GM19328 (cell line): Measurements from ENCODE around the gene EN1.

ENCODE experiments used
- ATAC-seq: cut with Tn5 transposase; IDR thresholded peaks from one replicate; pipeline ENCODE4 v1.9.1; 2021; ENCODE audit warnings: mild to moderate bottlenecking, moderate library complexity; ENCODE audit not compliant: unreplicated experiment

EN1 gene

GRCh38 chr2:118844261-118845004 lies 3.0 kb downstream of the EN1 start:
- ATAC-seq: no peak

GRCh38 chr2:118843483-118844132 lies 3.8 kb downstream of the EN1 start:
- no peak for ATAC-seq

- no peak for ATAC-seq
Observed at GRCh38 chr2:118842661-118843482, 4.6 kb downstream of the EN1 start.

GRCh38 chr2:118841828-118842461 lies 5.5 kb downstream of the EN1 start:
- no peak for ATAC-seq

- ATAC-seq: no peak
Observed at GRCh38 chr2:118841450-118841827, 6.0 kb downstream of the EN1 start.

- no peak for ATAC-seq
Observed at GRCh38 chr2:118838741-118839455, 8.6 kb downstream of the EN1 start.

- ATAC-seq: no peak
Observed at GRCh38 chr2:118837621-118838020, 9.8 kb downstream of the EN1 start.

- ATAC-seq: no peak
Observed at GRCh38 chr2:118837067-118837466, 10.4 kb downstream of the EN1 start.

GRCh38 chr2:118836411-118836930 lies 11.0 kb downstream of the EN1 start:
- no peak for ATAC-seq

- ATAC-seq: no peak
Observed at GRCh38 chr2:118835746-118836410, 11.6 kb downstream of the EN1 start.

- no peak for ATAC-seq
Observed at GRCh38 chr2:118834901-118835745, 12.3 kb downstream of the EN1 start.

- ATAC-seq: no peak
Observed at GRCh38 chr2:118834440-118834810, 13.0 kb downstream of the EN1 start.

GRCh38 chr2:118833716-118834439 lies 13.6 kb downstream of the EN1 start:
- ATAC-seq: no peak

GRCh38 chr2:118832791-118833715 lies 14.4 kb downstream of the EN1 start:
- no peak for ATAC-seq

GRCh38 chr2:118832071-118832790 lies 15.2 kb downstream of the EN1 start:
- no peak for ATAC-seq

GRCh38 chr2:118830881-118831280 lies 16.6 kb downstream of the EN1 start:
- no peak for ATAC-seq

- no peak for ATAC-seq
Observed at GRCh38 chr2:118830118-118830517, 17.3 kb downstream of the EN1 start.
